ENCODE results near the gene KIF21B. TPM values are rescaled to one million over a fixed set of nuclear protein-coding genes. Genes with fewer than 3 reads are reported as not detected.

The KIF21B gene
- total and polyA plus RNA-seq, 4 donors, result 1.3 to 7.4 (median 4.8) TPM

GRCh38 chr1:200992382-200993048, 31.0 kb downstream of the KIF21B start:
- Histone ChIP-seq H3K9me3 (ENCODE audit: control insufficient read depth in 4 of 4, insufficient read depth in 3 of 4, low read length in 3 of 4) (no peaks in the 10 kb centered on the region), H3K4me1 (ENCODE audit: control insufficient read depth in 5 of 5, insufficient read depth in 5 of 5, low read length in 5 of 5) (no peaks in the 10 kb centered on the region), H3K36me3 (ENCODE audit: control insufficient read depth in 4 of 4, insufficient read depth in 4 of 4, low read length in 4 of 4) (peaks cover 0 to 43% (median 29%) of the 10 kb centered on the region in 4 donors), H3K4me3 (no peak overlapping the region), H3K9ac (ENCODE audit: insufficient read depth in 1 of 2, low read length in 2 of 2) (no peak overlapping the region), H3K27me3 (ENCODE audit: control insufficient read depth in 3 of 3, insufficient read depth in 3 of 3, low read length in 2 of 3) (no peaks in the 10 kb centered on the region), H3K27ac (ENCODE audit: low read depth in 1 of 2, low read length in 1 of 2) (no peak overlapping the region)
- 62 to 63% methylated on average over 4 of the region's 4 CpGs for WGBS, 2 donors
- DNase-seq (no peak), ATAC-seq (ENCODE audit: insufficient read depth, low FRiP score) (no peak)
- no peak for TF ChIP-seq CTCF (IDR thresholded peaks at IDR 0.05; ENCODE audit: control extremely low read depth, extremely low read depth)

- Histone ChIP-seq H3K9me3 (ENCODE audit: control insufficient read depth in 4 of 4, insufficient read depth in 3 of 4, low read length in 3 of 4) (no peaks in the 10 kb centered on the region), H3K9ac (ENCODE audit: insufficient read depth in 1 of 2, low read length in 2 of 2) (no peak overlapping the region), H3K27ac (ENCODE audit: low read depth in 1 of 2, low read length in 1 of 2) (no peak overlapping the region), H3K36me3 (ENCODE audit: control insufficient read depth in 4 of 4, insufficient read depth in 4 of 4, low read length in 4 of 4) (peaks cover 0 to 36% (median 28%) of the 10 kb centered on the region in 4 donors), H3K4me1 (ENCODE audit: control insufficient read depth in 5 of 5, insufficient read depth in 5 of 5, low read length in 5 of 5) (no peaks in the 10 kb centered on the region), H3K27me3 (ENCODE audit: control insufficient read depth in 3 of 3, insufficient read depth in 3 of 3, low read length in 2 of 3) (no peaks in the 10 kb centered on the region), H3K4me3 (no peak overlapping the region)
- no peak for TF ChIP-seq CTCF (IDR thresholded peaks at IDR 0.05; ENCODE audit: control extremely low read depth, extremely low read depth)
- ATAC-seq (ENCODE audit: insufficient read depth, low FRiP score), result no peak
- 68 to 84% methylated on average over 10 of the region's 10 CpGs for WGBS, 2 donors
- no peak for DNase-seq
Observed at GRCh38 chr1:200991097-200991614, 32.4 kb downstream of the KIF21B start.

- DNase-seq (no peak), ATAC-seq (ENCODE audit: insufficient read depth, low FRiP score) (no peak)
- Histone ChIP-seq H3K9ac (ENCODE audit: insufficient read depth in 1 of 2, low read length in 2 of 2) (no peak overlapping the region), H3K4me1 (ENCODE audit: control insufficient read depth in 5 of 5, insufficient read depth in 5 of 5, low read length in 5 of 5) (no peaks in the 10 kb centered on the region), H3K36me3 (ENCODE audit: control insufficient read depth in 4 of 4, insufficient read depth in 4 of 4, low read length in 4 of 4) (peaks cover 0 to 36% (median 25%) of the 10 kb centered on the region in 4 donors), H3K27ac (ENCODE audit: low read depth in 1 of 2, low read length in 1 of 2) (no peak overlapping the region), H3K4me3 (no peak overlapping the region), H3K27me3 (ENCODE audit: control insufficient read depth in 3 of 3, insufficient read depth in 3 of 3, low read length in 2 of 3) (no peaks in the 10 kb centered on the region), H3K9me3 (ENCODE audit: control insufficient read depth in 4 of 4, insufficient read depth in 3 of 4, low read length in 3 of 4) (no peaks in the 10 kb centered on the region)
- TF ChIP-seq CTCF (IDR thresholded peaks at IDR 0.05; ENCODE audit: control extremely low read depth, extremely low read depth), result no peak
- 92 to 93% methylated on average over 9 of the region's 9 CpGs for WGBS, 2 donors
Observed at GRCh38 chr1:200990114-200990513, 33.4 kb downstream of the KIF21B start.
